Middle frontal gyrus (tissue), 1 donor: ENCODE data around the gene ATAD3C.

ENCODE experiments used
- DNase-seq: peaks from one replicate; pipeline ENCODE4 v3.0.0-alpha.2; 2015; ENCODE audit warnings: low spot score; ENCODE audit errors: extremely low spot score

ATAD3C gene

GRCh38 chr1:1430992-1431844 is 18.3 kb upstream of the ATAD3C start:
- DNase-seq: no peak

GRCh38 chr1:1431845-1432273 is 17.6 kb upstream of the ATAD3C start:
- DNase-seq: no peak

GRCh38 chr1:1432274-1432950 is 17.1 kb upstream of the ATAD3C start:
- DNase-seq: no peak

GRCh38 chr1:1432951-1433803 is 16.3 kb upstream of the ATAD3C start:
- no peak for DNase-seq

- no peak for DNase-seq
Observed at GRCh38 chr1:1433804-1434130, 15.7 kb upstream of the ATAD3C start.

GRCh38 chr1:1434131-1434823 is 15.2 kb upstream of the ATAD3C start:
- DNase-seq: no peak

GRCh38 chr1:1434824-1435105 is 14.7 kb upstream of the ATAD3C start:
- DNase-seq: no peak

GRCh38 chr1:1435106-1435903 is 14.2 kb upstream of the ATAD3C start, which contains the start of gene VWA1:
Gene VWA1 (plus strand): TSS chr1:1435690. CDS start chr1:1435749, 59 bp downstream.
- no peak for DNase-seq

- no peak for DNase-seq
Observed at GRCh38 chr1:1435911-1436629, 13.4 kb upstream of the ATAD3C start.

- DNase-seq: no peak
Observed at GRCh38 chr1:1436630-1437032, 12.9 kb upstream of the ATAD3C start.

GRCh38 chr1:1437033-1437903 is 12.2 kb upstream of the ATAD3C start:
- no peak for DNase-seq

GRCh38 chr1:1437904-1438376 is 11.5 kb upstream of the ATAD3C start:
- DNase-seq: no peak

GRCh38 chr1:1438531-1439381 is 10.7 kb upstream of the ATAD3C start:
- no peak for DNase-seq

- DNase-seq: no peak
Observed at GRCh38 chr1:1439546-1440261, 9.8 kb upstream of the ATAD3C start.

- DNase-seq: no peak
Observed at GRCh38 chr1:1440262-1441001, 9.1 kb upstream of the ATAD3C start.
